ENCODE measurements around the gene DAB2IP.

The DAB2IP gene

DNA sequence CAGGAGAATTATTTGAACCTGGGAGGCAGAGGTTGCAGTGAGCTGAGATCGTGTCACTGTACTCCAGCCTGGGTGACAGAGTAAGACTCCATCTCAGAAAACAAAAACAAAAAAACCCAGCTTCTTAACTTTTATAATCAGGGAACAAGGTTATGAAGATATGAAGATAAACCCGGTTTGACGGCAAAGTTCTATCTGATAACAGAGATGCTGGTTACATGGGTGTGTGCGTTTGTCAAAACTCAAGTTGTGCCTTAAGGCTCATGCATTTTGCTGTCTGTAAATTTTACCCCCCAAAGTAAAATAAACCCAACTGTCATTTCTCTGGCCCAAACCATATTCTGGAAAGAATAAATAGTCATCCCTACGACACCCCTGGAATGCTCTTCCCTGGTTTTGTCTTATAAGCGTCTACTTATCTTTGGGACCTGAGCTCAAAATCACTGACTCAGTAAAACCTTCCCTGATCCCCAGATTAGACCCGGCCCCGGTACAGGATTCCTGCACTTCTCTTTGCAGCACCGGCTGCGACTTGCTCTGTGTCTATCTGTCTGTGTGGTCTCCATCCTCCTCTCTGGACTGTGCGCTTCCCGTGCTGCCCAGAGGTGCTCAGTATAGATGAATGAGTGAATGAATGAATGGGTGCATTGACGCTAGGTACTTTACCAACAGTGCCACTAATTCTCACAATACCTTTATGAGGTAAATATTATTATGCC is 172.2 kb downstream of the DAB2IP start:
- no peak for DNase-seq

DNA sequence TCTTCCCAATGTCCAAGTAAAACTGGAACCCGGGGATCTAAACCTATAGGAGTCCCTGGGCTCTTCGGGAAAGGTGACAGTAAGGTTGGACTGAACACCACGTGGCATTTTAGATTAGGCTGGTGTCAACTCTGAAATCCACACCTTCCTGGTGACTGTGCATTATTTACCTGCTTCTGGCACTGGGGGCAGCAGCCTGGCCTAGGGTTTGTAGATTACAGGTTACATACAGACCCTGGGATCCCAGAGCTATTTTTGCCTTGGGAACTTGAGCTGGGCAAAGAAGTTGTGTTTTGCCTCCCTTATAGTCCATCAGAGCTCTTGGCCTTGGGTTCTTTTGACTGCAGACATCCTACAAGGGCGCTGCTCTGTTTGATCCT is 173.2 kb downstream of the DAB2IP start:
- DNase-seq, result no peak

DNA sequence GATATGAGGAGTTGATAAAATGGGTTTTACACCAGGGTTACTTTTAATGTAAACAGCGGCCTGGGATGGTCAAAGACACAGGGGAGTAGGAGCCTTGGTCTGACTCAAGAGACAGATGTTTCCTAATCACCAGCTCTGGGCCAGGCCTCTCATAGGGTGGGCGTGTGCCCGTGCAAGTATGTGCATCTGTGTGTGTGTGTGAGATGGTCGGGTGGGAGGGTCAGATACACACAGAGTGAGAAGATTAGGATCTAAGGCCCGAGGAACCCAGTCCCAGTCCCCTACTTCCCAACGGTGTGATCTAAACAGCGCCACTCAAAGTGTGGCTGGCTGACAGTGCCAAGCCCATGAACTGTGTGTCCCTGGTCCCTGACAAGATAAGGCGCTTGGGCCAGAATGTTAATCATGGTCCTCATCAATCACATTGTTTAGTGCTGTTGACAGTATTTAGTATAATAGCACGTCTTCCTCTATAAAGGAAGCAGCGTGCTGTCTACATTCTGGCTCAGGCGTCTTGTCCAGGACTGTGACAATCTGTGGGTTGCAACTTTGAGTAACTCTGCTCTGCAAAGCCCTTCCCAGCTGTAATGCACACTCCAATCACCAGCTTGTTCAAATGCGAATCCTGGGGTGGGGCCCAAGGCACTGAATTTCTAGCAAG is 173.7 kb downstream of the DAB2IP start:
- DNase-seq, result no peak

DNA sequence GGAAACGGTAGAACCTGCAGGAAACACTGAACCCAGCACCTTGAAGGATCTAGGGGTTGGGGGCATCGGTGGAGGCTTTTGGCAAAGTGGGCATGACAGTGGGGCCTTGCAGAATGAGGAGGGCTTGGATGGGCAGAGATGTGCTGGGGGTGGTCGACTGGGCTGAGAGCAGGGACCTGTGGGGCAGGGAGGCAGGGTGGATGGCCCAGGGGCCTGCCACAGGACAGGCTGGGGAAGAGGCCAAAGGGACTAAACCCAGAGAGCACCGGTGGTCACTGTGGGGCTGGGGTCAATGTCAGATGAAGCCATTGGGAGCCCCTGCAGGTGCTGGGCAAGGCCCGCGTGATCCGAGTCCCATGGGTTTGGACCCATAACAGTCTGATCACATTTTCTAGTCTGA is 175.3 kb downstream of the DAB2IP start:
- no peak for DNase-seq

DNA sequence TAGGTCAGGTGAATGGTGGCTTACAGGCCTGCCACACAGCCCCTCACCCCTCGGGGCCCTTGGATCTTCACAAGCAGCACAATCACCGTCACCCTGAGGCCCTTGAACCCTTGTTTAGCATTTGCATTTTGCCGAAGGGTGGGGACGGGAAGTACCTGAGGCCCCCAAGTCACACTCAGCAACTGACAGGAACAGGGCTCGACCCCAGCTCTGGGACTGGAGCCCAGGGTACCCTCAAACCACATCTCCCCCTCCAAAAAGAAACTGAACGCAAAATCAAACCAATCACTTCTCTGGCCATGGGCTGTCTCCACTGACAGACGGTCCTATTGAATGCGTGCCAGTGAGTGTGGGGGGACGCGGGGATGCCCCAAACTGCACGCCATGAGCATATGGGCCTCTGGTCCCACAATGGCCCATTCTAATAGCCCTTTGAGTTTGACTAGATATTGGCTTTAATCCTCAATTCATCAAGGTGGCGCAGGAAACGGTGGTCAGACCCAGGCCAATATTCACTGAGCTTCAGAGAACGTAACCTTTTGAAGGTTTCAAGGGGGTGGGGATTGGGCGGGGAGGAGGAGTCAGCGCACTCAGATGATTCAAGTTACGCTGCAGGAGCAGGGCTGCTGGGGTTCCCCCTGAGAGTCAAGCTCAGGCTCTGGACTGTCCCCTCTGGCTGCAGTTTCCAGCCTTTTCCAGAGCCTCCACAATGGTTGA is 176.0 kb downstream of the DAB2IP start:
- DNase-seq, result no peak

DNA sequence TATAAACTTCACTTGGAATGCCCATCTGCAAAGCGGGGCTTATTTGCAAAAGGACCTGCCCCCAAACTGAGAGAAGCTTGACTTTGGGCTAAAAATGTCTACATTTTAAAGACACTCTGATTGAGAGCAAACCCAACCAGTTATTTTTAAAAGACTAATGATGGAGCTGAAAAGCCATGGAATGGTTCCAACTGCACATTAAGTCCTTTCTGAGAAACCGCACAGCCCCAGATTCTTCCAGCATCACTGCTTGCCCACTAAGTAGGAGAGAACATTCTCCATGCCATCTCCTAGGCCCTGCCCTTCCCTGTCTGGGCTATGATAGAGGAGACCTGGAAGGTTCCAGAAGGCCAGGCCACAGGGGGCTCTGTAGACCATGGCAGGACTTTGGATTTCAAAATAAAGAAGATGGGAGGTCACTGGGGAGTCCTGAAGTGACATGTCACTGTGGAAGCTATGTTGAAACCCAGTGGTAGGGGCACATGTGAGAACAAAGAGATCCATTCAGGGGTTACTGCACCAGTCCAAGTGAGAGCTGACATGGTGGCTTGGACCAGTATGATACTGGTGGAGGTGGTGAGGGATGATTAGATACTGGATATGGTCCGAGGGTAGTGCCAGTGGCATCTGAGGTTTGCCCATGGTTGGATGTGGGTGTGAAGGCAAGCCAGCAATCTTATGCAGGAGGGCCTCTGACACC is 179.2 kb downstream of the DAB2IP start:
- no peak for DNase-seq

DNA sequence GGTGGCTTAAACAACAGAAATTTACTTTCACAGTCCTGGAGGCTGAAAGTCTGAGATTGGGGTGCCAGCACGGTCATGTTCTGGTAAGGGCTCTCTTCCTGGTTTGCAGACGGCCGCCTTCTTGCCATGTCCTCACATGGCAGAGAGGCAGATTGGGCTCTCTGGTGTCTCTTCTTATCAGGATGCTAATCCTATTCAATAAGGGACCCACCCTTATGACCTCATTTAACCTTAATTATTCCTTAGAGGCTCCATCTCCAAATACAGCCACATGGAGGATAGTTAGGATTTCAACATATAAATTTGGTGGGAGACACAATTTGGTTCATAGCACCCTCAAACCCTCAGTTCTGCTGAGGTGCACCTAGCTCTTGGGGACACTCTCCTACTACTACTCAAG is 180.4 kb downstream of the DAB2IP start:
- no peak for DNase-seq

DNA sequence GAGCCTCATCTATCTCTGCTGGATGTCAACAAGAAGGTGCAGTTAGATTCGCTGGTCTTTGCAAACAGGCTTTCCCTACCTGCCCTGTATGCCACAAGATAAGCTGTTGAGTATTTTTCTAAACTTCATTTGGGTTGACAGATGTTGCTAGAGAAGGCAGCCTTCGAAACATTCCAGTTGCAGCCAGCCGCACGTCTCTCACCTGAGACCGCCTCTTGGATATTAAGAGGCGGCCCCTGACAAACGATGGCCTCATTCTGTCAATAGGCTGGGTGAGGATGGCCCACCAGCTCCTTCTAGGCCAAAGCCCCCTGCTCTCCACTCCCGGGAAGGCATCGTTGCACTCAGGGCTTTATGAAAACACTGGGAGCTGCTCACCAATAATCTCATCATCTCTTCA is 181.6 kb downstream of the DAB2IP start:
- DNase-seq, result no peak
